Measurements from ENCODE around the gene CHCHD10.

The CHCHD10 gene

GRCh38 chr22:23720855-23721254, 46.9 kb downstream of the CHCHD10 start:
- no peak overlapping the region for H3K27ac Mint-ChIP-seq
- peaks cover 7% of the 10 kb centered on the region for H3K4me1 Mint-ChIP-seq (ENCODE audit: low read depth)
- no peaks in the 10 kb centered on the region for H3K27me3 Mint-ChIP-seq
- H3K36me3 Mint-ChIP-seq (ENCODE audit: low read depth): peaks cover 2% of the 10 kb centered on the region
- no peaks in the 10 kb centered on the region for H3K9me3 Mint-ChIP-seq
- DNase-seq: no peak
- H3K4me3 Mint-ChIP-seq: no peak overlapping the region

GRCh38 chr22:23718371-23719165, 49.2 kb downstream of the CHCHD10 start:
- Mint-ChIP-seq H3K9me3 (no peaks in the 10 kb centered on the region), H3K36me3 (ENCODE audit: low read depth) (peaks cover 19% of the 10 kb centered on the region), H3K27ac (no peak overlapping the region), H3K4me3 (no peak overlapping the region), H3K27me3 (no peaks in the 10 kb centered on the region), H3K4me1 (ENCODE audit: low read depth) (peaks cover 25% of the 10 kb centered on the region)
- no peak for DNase-seq

- Mint-ChIP-seq H3K36me3 (ENCODE audit: low read depth) (peaks cover 29% of the 10 kb centered on the region), H3K4me3 (peak overlapping the region; percentile 80), H3K27ac (peak overlapping the region; percentile 88), H3K4me1 (ENCODE audit: low read depth) (peaks cover 27% of the 10 kb centered on the region), H3K9me3 (no peaks in the 10 kb centered on the region), H3K27me3 (no peaks in the 10 kb centered on the region)
- DNase-seq: peak; percentile 90
These were observed 50.7 kb downstream of the CHCHD10 start for GRCh38 chr22:23716811-23717801.
